Measurements from ENCODE around the gene TADA3.

Gene TADA3

DNA sequence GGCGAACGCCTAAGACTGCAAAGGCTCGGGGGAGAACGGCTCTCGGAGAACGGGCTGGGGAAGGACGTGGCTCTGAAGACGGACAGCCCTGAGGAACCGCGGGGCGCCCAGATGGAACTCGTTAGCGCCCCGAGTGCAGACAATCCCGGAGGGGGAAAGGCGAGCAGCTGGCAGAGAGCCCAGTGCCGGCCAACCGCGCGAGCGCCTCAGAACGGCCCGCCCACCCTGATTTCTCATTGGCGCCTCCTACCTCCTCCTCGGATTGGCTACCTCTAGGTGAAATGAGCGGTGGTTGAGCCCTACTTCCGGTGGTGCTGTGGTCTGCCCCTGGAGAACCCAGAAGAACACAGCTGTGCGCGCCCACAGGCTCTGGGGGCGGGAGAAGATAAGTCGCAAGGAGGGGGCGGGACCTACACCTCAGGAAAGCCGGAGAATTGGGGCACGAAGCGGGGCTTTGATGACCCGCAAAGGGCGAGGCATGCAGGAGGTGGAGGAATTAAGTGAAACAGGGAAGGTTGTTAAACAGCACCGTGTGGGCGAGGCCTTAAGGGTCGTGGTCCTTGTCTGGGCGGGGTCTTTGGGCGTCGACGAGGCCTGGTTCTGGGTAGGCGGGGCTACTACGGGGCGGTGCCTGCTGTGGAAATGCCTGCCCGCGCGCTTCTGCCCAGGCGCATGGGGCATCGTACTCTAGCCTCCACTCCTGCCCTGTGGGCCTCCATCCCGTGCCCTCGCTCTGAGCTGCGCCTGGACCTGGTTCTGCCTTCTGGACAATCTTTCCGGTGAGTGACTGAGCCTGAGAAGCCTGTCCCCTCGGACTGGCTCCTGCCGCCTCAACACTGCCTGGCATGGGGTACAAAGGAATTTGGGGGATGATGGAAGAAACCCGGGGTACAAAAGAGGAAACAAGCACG is 42.4 kb downstream of the TADA3 start, which contains the start of gene OGG1:
TSS of gene OGG1 (plus strand) at position 308 of the 911 bp plus-strand sequence. CDS start at position 643, 335 bp downstream.
- peak; percentile 99 for DNase-seq (ENCODE audit: low read depth in 2 of 2)
- peak within 1 kb of the TSS; percentile 71 to 82 for H3K4me3 ChIP-seq (replicated peaks in 1 of 2; ENCODE audit: low read depth in 2 of 2, low read length in 2 of 2)
- TF ChIP-seq, protein P1, sequence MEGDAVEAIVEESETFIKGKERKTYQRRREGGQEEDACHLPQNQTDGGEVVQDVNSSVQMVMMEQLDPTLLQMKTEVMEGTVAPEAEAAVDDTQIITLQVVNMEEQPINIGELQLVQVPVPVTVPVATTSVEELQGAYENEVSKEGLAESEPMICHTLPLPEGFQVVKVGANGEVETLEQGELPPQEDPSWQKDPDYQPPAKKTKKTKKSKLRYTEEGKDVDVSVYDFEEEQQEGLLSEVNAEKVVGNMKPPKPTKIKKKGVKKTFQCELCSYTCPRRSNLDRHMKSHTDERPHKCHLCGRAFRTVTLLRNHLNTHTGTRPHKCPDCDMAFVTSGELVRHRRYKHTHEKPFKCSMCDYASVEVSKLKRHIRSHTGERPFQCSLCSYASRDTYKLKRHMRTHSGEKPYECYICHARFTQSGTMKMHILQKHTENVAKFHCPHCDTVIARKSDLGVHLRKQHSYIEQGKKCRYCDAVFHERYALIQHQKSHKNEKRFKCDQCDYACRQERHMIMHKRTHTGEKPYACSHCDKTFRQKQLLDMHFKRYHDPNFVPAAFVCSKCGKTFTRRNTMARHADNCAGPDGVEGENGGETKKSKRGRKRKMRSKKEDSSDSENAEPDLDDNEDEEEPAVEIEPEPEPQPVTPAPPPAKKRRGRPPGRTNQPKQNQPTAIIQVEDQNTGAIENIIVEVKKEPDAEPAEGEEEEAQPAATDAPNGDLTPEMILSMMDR (IDR thresholded peaks at IDR 0.05; ENCODE audit: low read depth, low read length) = no peak

DNA sequence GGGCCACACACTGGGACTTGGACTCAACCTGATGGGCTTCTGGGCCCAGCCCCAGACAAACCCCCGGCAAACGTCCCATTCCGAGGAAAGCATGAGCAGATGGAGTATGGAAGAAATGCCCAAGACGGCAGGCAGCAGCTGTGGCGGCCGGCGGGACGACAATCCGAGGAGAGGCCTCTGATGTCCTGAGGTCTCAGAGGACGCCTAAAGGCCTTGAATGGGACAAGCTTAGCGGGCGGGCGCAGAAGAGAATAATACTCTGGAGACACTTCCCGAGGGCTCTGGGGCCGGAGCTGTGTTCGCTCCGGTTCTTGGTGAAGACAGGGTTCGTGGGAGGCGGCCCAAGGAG is 43.0 kb downstream of the TADA3 start:
- no peak for DNase-seq (ENCODE audit: low read depth in 2 of 2)
- TF ChIP-seq, protein P1 (IDR thresholded peaks at IDR 0.05; ENCODE audit: low read depth, low read length) = no peak
- H3K4me3 ChIP-seq (replicated peaks in 1 of 2; ENCODE audit: low read depth in 2 of 2, low read length in 2 of 2) = peak overlapping the region; percentile 71 to 82

DNA sequence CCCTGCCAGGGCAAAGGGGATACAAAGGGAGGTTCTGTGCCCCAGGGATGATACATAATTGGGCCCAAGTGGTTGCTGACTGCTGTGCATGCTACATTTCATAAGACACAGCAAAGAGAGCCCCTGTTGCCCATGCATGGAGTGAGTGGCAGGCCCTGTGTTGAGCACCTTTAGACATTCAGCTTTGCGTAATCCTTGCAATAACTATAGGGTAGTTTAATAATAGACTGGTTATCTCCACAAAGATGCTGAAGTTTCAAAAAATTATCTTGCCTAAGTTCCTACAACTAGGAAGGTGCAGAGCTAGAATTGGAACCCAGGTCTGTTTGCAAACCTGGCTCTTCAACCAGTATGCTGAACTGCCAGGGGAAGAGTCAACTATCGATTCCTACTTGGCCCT is 44.2 kb downstream of the TADA3 start:
- TF ChIP-seq, protein P1 (IDR thresholded peaks at IDR 0.05; ENCODE audit: low read depth, low read length) = no peak
- DNase-seq (ENCODE audit: low read depth in 2 of 2) = no peak
- H3K4me3 ChIP-seq (replicated peaks in 1 of 2; ENCODE audit: low read depth in 2 of 2, low read length in 2 of 2) = no peak overlapping the region

DNA sequence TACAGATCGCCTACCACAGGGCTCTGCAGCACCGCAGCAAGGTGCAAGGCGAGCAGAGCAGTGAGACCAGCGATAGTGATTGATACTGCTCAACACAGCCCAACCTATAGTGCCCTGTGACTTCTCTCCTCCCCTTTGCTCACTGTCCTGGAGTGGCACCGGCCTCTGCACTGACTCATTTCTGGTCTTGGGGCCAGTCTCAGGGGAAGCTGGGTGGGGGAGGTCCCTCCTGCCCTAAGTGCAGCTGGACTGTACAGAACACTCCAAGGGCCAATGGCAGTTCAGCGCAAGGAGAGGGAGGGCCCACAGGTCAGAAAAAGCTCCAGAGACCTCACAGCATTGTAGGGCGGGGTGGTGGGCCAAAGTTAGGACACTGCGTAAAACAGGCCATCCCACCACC is 45.0 kb downstream of the TADA3 start:
- TF ChIP-seq, protein P1 (IDR thresholded peaks at IDR 0.05; ENCODE audit: low read depth, low read length) = no peak
- peak; percentile 58 to 70 for DNase-seq (ENCODE audit: low read depth in 2 of 2)

DNA sequence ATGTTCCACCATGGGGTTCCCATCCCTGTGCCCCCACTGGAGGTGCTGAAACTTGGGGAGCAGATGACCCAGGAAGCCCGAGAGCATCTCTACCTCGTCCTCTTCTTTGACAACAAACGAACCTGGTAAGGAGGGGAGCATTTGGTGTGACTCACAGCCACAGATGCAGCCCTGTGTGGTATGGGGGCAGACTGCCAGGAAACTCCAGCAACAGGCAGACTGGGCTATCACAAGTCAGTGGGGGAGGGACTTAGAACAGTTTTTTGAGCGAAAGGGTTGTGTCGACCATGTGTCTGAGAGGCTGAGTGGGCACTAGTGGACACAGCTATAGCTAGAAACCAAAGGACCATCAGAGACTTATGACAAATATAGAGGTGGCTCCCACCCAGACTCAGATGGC is 45.9 kb downstream of the TADA3 start:
- TF ChIP-seq, protein P1 (IDR thresholded peaks at IDR 0.05; ENCODE audit: low read depth, low read length) = no peak
- no peak overlapping the region for H3K4me3 ChIP-seq (replicated peaks in 1 of 2; ENCODE audit: low read depth in 2 of 2, low read length in 2 of 2)
- DNase-seq (ENCODE audit: low read depth in 2 of 2) = peak; percentile 80 to 91

More for the DNA sequence above, 45.0 kb downstream of the TADA3 start:
- no peak overlapping the region for H3K4me3 ChIP-seq (replicated peaks in 1 of 2; ENCODE audit: low read depth in 2 of 2, low read length in 2 of 2)

DNA sequence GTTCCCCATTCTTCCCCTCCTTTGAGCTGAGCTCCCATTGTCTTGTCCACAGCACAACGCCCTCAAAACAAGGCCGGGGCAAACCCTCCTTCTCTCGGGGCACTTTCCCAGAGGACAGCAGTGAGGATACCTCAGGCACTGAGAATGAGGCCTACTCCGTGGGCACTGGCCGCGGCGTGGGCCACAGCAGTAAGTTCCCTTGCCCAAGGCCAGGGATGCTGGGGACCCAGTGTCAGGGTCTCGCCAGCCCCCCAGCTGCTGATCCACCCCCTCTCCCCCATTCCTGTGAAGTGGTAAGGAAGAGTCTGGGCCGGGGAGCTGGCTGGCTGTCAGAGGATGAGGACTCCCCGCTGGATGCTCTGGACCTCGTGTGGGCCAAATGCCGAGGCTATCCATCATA is 46.8 kb downstream of the TADA3 start:
- no peak for DNase-seq (ENCODE audit: low read depth in 2 of 2)
- TF ChIP-seq, protein P1 (IDR thresholded peaks at IDR 0.05; ENCODE audit: low read depth, low read length) = no peak
- no peak overlapping the region for H3K4me3 ChIP-seq (replicated peaks in 1 of 2; ENCODE audit: low read depth in 2 of 2, low read length in 2 of 2)
